Small intestine (tissue), 7 donors: ENCODE results near the gene OXSR1. TPM values are rescaled to one million over a fixed set of nuclear protein-coding genes. Genes with fewer than 3 reads are reported as not detected.
"Not testable (repeated sequence)": the region's sequence is repeated elsewhere in the genome, so short reads cannot be mapped to it uniquely, and the experiment has no call there.

Source experiments
- DNase-seq, 2 donors: peaks; one replicate each; pipeline versions ENCODE4 v3.0.0 to v3.0.0-alpha.2; 2013
- FAIRE-seq: peaks from 2 replicates; lab custom pipeline; 2012; peaks lifted over from hg19 to GRCh38; lab: Jason Lieb, UNC
- H3K27ac ChIP-seq, 3 donors: one replicate each; pipeline ENCODE4 v1.5.1; 2013; ENCODE audit warnings: low read length in 2 of 3, mild to moderate bottlenecking in 2 of 3, control low read depth in 1 of 3, inconsistent platforms in 1 of 3, low read depth in 1 of 3, moderate library complexity in 1 of 3
- H3K27me3 ChIP-seq, 3 donors: one replicate each; pipeline ENCODE4 v1.6.1; 2013; ENCODE audit warnings: low read length in 3 of 3, inconsistent platforms in 1 of 3; ENCODE audit not compliant: control insufficient read depth in 3 of 3, insufficient read depth in 3 of 3
- H3K36me3 ChIP-seq, 3 donors: one replicate each; pipeline ENCODE4 v1.6.1; 2013; ENCODE audit warnings: low read length in 3 of 3, inconsistent platforms in 1 of 3, low read depth in 1 of 3, mild to moderate bottlenecking in 1 of 3, moderate library complexity in 1 of 3; ENCODE audit not compliant: control insufficient read depth in 3 of 3, insufficient read depth in 2 of 3
- H3K4me1 ChIP-seq, 3 donors: one replicate each; pipeline ENCODE4 v1.6.1; 2013; ENCODE audit warnings: low read length in 2 of 3, inconsistent platforms in 1 of 3, low read depth in 1 of 3, mild to moderate bottlenecking in 1 of 3, moderate library complexity in 1 of 3; ENCODE audit not compliant: control insufficient read depth in 3 of 3, insufficient read depth in 2 of 3
- H3K4me3 ChIP-seq, 3 donors: one replicate each; pipeline ENCODE4 v1.5.1; 2013; ENCODE audit warnings: low read length in 3 of 3, control low read depth in 1 of 3, inconsistent platforms in 1 of 3, low read depth in 1 of 3, mild to moderate bottlenecking in 1 of 3, moderate library complexity in 1 of 3
- H3K9me3 ChIP-seq, 2 donors: one replicate each; pipeline ENCODE4 v1.6.1; 2013; ENCODE audit warnings: low read depth in 1 of 2, low read length in 1 of 2; ENCODE audit not compliant: control insufficient read depth in 2 of 2, insufficient read depth in 1 of 2
- WGBS, 3 donors: extraction: QIAGEN DNeasy Blood & Tissue Kit; methylation state at CpG; one replicate each; pipeline ENCODE4 v1.1.7; 2013; 5-methylcytosine and 5-hydroxymethylcytosine counted together
- polyA plus RNA-seq, 4 donors: library from polyadenylated mRNA; stranded (reverse) in 3 of 4; unstranded in 1 of 4; fragments of 200-250 nt in 3 of 4; fragments of 120-200 nt in 1 of 4; gene quantifications; one replicate each; pipeline versions ENCODE4 v1.2.1 to v1.2.3, GENCODE V29; 2013
- donor health status: healthy with polysubstance abuse.
- donor health status: control.
- donor health status: control.
- donor health status: Bipolar disorder and iron deficiency.
- donor health status: healthy.

Gene OXSR1
- polyA plus RNA-seq, 4 donors: 15.3 to 30.5 (median 19.8) TPM

- no peak overlapping the region for H3K27ac ChIP-seq
- WGBS, 3 donors: 77 to 91% (median 84%) methylated on average over 6 of the region's 6 CpGs
- DNase-seq (no peak), FAIRE-seq (no peak)
- H3K36me3 ChIP-seq: no peaks in the 10 kb centered on the region
- H3K4me3 ChIP-seq: no peak overlapping the region
- H3K9me3 ChIP-seq: peaks cover 0 to 3% of the 10 kb centered on the region in 2 donors
- no peaks in the 10 kb centered on the region for H3K4me1 ChIP-seq
- H3K27me3 ChIP-seq: no peaks in the 10 kb centered on the region
These were observed 119.4 kb downstream of the OXSR1 start for GRCh38 chr3:38284756-38285150.

DNA sequence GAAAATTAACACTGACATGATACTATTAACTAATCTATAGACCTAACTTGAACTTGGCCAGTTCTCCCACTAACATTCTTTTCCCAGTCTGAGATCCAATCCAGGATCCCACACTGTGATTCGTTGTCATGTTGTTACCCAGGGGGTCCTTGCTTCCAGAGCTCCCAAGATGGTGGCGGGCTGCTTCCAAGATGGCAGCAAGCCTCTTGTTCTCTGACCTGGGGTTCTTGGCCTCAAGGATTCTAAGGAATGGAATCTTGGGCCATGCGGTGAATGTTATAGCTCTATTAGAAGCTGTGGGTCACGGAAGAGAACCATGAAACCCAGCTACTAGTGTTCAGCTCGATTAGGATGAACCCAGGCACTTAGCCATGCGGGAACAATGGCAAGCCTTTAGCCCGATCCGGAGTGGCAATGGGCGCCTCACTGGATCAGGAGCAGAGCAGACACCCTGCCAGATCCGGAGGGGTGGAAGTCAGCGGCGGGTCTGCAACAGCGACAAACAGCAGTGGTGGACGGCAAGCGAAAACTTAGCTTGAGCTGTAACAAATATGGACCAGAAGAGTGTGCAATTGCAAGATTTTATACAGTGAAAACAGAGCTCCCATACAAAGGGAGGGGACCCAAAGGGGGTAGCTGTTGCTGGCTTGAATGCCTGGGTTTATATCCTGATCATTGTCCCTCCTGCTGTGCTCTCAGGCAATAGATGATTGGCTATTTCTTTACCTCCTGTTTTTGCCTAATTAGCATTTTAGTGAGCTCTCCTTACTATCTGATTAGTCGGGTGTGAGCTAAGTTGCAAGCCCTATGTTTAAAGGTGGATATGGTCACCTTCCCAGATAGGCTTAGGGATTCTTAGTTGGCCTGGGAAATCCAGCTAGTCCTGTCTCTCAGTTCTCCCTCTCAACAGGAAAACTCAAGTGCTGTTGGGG, 124.2 kb downstream of the OXSR1 start:
- not testable (repeated sequence) for H3K4me1 ChIP-seq, FAIRE-seq, DNase-seq, H3K9me3 ChIP-seq, H3K27ac ChIP-seq, H3K36me3 ChIP-seq, H3K27me3 ChIP-seq, H3K4me3 ChIP-seq
- WGBS, 3 donors: 92 to 93% (median 93%) methylated on average over 16 of the region's 16 CpGs

- H3K4me1 ChIP-seq, H3K9me3 ChIP-seq, H3K27ac ChIP-seq, H3K27me3 ChIP-seq, H3K36me3 ChIP-seq, H3K4me3 ChIP-seq, FAIRE-seq, DNase-seq: not testable (repeated sequence)
- WGBS, 3 donors: 77 to 88% (median 85%) methylated on average over 4 of the region's 4 CpGs
These were observed 131.7 kb downstream of the OXSR1 start for GRCh38 chr3:38297053-38297452.

- DNase-seq: no peak
- FAIRE-seq: no peak
- Histone ChIP-seq H3K27me3 (no peaks in the 10 kb centered on the region), H3K27ac (no peak overlapping the region), H3K36me3 (no peaks in the 10 kb centered on the region), H3K4me1 (no peaks in the 10 kb centered on the region), H3K9me3 (no peaks in the 10 kb centered on the region), H3K4me3 (no peak overlapping the region)
These were observed 132.2 kb downstream of the OXSR1 start for GRCh38 chr3:38297537-38297936.

GRCh38 chr3:38297947-38298711, 132.8 kb downstream of the OXSR1 start:
- FAIRE-seq: no peak
- Histone ChIP-seq H3K27ac (no peak overlapping the region), H3K36me3 (no peaks in the 10 kb centered on the region), H3K9me3 (no peaks in the 10 kb centered on the region), H3K27me3 (no peaks in the 10 kb centered on the region), H3K4me1 (no peaks in the 10 kb centered on the region), H3K4me3 (no peak overlapping the region)
- WGBS, 3 donors: 77 to 83% (median 78%) methylated on average over 5 of the region's 5 CpGs
- no peak for DNase-seq

Other genes starting within 250 kb of the OXSR1 start
- 100 to 1,000 TPM in 3 of 4 donors, 10 to 100 TPM in 1; 57.6 to 266 (median 154) TPM for gene VILL, start 174.8 kb upstream of the OXSR1 start, polyA plus RNA-seq
- 10 to 100 TPM in 2 of 4 donors, 1 to 10 TPM in 2; 7.8 to 20.7 (median 12.6) TPM for gene PLCD1, start 135.9 kb upstream of the OXSR1 start, polyA plus RNA-seq
- gene DLEC1, start 126.3 kb upstream of the OXSR1 start, polyA plus RNA-seq: 1 to 10 TPM in 1 of 4 donors, under 1 TPM in 3; 0.19 to 1.5 (median 0.85) TPM
- 100 to 1,000 TPM in 3 of 4 donors, 10 to 100 TPM in 1; 59.6 to 443 (median 210) TPM for gene ACAA1, start 28.4 kb upstream of the OXSR1 start, polyA plus RNA-seq
- gene MYD88, start 26.9 kb upstream of the OXSR1 start, polyA plus RNA-seq: 10 to 100 TPM; 30.5 to 62.2 (median 41.8) TPM
- under 1 TPM in 2 of 4 donors, not detected in 2; 0.15 to 0.18 TPM for gene SLC22A13, start 100.3 kb downstream of the OXSR1 start, polyA plus RNA-seq
- under 1 TPM in 3 of 4 donors, not detected in 1; 0.04 to 0.27 (median 0.09) TPM for gene SLC22A14, start 116.8 kb downstream of the OXSR1 start, polyA plus RNA-seq
- 10 to 100 TPM in 1 of 4 donors, 1 to 10 TPM in 3; 4.3 to 33.0 (median 5.9) TPM for gene XYLB, start 181.2 kb downstream of the OXSR1 start, polyA plus RNA-seq